H7 (cell line): Measurements from ENCODE around the gene TSPAN14. TPM values are rescaled to one million over a fixed set of nuclear protein-coding genes. Genes with fewer than 3 reads are reported as not detected.

Experiments used
- DNase-seq: peaks from one replicate; pipeline ENCODE4 v3.0.0; 2012
- H3K27me3 ChIP-seq: 2 replicates; pipeline ENCODE4 v1.6.0; 2011; ENCODE audit warnings: mild to moderate bottlenecking, low read length; ENCODE audit not compliant: control insufficient read depth, insufficient read depth
- H3K36me3 ChIP-seq: replicated peaks from 2 replicates; pipeline ENCODE4 v1.5.1; 2011; ENCODE audit warnings: low read length; ENCODE audit not compliant: control insufficient read depth, insufficient read depth
- H3K4me3 ChIP-seq: 2 replicates; pipeline ENCODE4 v1.5.1; 2011; ENCODE audit warnings: low read depth, mild to moderate bottlenecking, control low read depth, low read length, moderate library complexity; ENCODE audit not compliant: insufficient read depth
- total RNA-seq: library from RNA; depleted of rRNA; stranded (reverse); fragments of >200 nt; shearing (Covaris generic); gene quantifications from 2 replicates; pipeline ENCODE4 v1.2.3, GENCODE V29; 2014

Gene TSPAN14
- total RNA-seq, 1 experiment from 2014 or later, result 36.3 TPM

GRCh38 chr10:80503584-80504157 lies 49.6 kb downstream of the TSPAN14 start:
- Histone ChIP-seq H3K27me3 (no peaks in the 10 kb centered on the region), H3K4me3 (no peak overlapping the region), H3K36me3 (no peaks in the 10 kb centered on the region)
- DNase-seq, result no peak

- Histone ChIP-seq H3K4me3 (no peak overlapping the region), H3K36me3 (no peaks in the 10 kb centered on the region), H3K27me3 (no peaks in the 10 kb centered on the region)
- peak; percentile 85 for DNase-seq
These were observed 50.2 kb downstream of the TSPAN14 start for GRCh38 chr10:80504158-80504811.

- no peaks in the 10 kb centered on the region for H3K27me3 ChIP-seq
- no peak for DNase-seq
These were observed 50.9 kb downstream of the TSPAN14 start for GRCh38 chr10:80504897-80505465.

GRCh38 chr10:80506189-80506575 lies 52.1 kb downstream of the TSPAN14 start:
- Histone ChIP-seq H3K4me3 (no peak overlapping the region), H3K36me3 (no peaks in the 10 kb centered on the region; the same call in 1 of the 2 replicates), H3K27me3 (no peaks in the 10 kb centered on the region)
- no peak for DNase-seq

More at GRCh38 chr10:80504897-80505465, 50.9 kb downstream of the TSPAN14 start:
- Histone ChIP-seq H3K4me3 (no peak overlapping the region), H3K36me3 (no peaks in the 10 kb centered on the region; the same call in 1 of the 2 replicates)

DNA sequence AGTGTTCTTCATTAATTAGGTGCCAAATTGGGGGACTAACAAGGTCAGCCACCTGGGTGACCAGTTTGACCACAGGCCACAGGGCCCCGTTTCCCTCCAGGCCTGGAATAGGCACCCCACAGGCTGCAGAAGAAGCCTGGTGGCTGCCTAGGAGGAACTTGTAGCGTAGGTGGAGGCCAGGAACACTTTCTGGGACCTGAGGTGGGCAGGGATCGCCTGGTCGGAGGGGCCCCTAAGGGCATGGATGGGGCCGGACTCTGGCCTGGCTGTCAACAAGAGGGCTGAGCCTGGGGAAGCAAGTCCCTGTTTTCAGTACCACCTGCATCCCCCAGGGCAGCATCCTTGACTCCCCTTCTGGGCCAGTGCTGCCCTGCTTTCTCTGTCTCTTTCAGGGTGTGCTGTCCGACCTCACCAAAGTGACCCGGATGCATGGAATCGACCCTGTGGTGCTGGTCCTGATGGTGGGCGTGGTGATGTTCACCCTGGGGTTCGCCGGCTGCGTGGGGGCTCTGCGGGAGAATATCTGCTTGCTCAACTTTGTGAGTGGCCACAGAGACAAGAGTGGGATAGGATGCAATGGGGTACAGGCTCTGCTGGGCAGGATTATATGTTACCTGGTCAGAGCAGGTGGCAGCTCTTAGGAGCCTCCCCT lies 52.9 kb downstream of the TSPAN14 start:
- Histone ChIP-seq H3K36me3 (no peaks in the 10 kb centered on the region; the same call in 1 of the 2 replicates), H3K27me3 (no peaks in the 10 kb centered on the region), H3K4me3 (no peak overlapping the region)
- DNase-seq, result no peak

DNA sequence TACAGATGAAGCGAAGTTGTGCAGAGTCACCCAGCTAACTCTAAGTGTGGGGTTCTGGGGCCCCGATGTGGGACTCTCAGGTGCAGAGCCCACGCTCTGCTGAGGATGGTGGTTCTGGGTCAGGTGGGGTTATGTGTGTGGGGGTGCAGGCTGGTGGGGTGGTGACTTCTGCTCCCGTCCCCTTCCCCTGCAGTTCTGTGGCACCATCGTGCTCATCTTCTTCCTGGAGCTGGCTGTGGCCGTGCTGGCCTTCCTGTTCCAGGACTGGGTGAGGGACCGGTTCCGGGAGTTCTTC lies 54.9 kb downstream of the TSPAN14 start:
- no peak overlapping the region for H3K4me3 ChIP-seq
- no peak for DNase-seq
- peaks cover 3% of the 10 kb centered on the region for H3K36me3 ChIP-seq
- no peaks in the 10 kb centered on the region for H3K27me3 ChIP-seq

DNA sequence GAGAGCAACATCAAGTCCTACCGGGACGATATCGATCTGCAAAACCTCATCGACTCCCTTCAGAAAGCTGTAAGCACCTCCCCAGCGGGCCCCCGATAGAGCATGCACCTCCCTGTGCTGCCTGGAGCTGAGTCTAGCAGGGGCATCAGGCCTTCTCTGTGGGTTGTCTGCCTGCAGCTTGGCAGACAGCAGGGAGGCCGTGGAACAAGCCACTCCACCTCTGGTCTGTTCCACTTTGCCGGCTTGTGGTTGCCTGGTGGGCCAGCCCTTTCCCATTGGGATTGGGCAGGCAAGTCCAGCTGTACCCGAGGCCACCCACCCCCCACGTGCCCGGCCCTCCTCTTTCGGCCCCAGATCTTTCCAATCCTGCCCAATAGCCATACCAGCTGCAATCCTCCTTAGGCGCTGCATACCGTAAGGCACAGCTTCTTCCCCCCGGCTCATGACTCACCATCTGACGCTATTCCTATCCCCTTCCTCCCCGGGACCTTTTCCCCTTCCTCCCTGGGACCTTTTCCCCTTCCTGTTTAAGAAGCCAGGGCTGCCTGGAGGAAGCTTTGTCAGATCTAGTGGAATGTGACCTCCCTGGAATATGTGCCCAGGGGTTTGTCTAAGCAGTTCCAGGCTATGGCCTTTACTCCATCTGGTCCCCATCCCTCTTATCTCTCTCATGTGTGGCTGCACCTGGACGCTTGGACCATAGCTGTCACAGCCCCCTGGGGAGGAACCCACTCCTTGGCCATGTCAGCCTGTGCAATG lies 55.5 kb downstream of the TSPAN14 start:
- no peak overlapping the region for H3K4me3 ChIP-seq
- H3K27me3 ChIP-seq, result no peaks in the 10 kb centered on the region
- no peak for DNase-seq
- peaks cover 8% of the 10 kb centered on the region for H3K36me3 ChIP-seq

- no peak for DNase-seq
- no peak overlapping the region for H3K4me3 ChIP-seq
- no peaks in the 10 kb centered on the region for H3K27me3 ChIP-seq
- H3K36me3 ChIP-seq, result peaks cover 13% of the 10 kb centered on the region
These were observed 58.0 kb downstream of the TSPAN14 start for GRCh38 chr10:80512031-80512526.

DNA sequence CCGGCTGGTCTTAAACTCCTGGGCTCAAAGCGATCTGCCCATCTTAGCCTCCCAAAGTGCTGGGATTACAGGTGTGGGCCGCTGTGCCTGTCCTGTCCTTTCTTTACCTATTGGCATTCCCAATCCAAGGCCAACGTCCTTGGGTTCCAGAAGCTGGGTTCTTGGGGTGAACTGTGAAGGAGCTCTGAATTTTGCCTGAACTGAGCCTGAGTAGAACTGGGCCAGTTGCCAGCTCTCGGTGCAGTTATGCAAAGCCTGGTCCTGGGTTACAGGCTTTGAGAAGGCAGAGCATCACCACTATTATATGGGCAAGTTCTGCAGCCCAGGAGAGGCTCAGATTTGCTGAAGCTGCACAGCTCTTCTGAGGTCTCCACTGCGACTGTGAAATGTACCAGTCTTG lies 59.0 kb downstream of the TSPAN14 start:
- H3K27me3 ChIP-seq, result no peaks in the 10 kb centered on the region
- no peak for DNase-seq
- H3K36me3 ChIP-seq, result peaks cover 15% of the 10 kb centered on the region
- no peak overlapping the region for H3K4me3 ChIP-seq

- H3K27me3 ChIP-seq, result no peaks in the 10 kb centered on the region
- H3K36me3 ChIP-seq, result peaks cover 15% of the 10 kb centered on the region
- DNase-seq, result no peak
- H3K4me3 ChIP-seq, result no peak overlapping the region
These were observed 61.4 kb downstream of the TSPAN14 start for GRCh38 chr10:80515511-80515910.

DNA sequence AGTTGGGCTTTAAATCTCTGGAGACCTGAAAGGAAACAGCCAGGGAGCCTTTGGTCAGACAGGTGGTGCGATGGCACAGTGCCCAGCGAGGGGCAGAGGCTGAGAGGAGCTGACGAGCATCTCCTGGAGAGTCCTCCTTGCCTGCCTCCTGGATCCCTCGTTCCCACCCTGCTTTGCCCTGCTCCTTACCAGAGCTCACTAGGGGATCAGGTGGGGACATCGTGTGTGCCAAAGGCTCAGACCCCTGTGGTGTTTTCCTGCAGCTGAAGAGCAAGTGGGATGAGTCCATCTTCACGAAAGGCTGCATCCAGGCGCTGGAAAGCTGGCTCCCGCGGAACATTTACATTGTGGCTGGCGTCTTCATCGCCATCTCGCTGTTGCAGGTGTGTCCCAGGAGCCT lies 61.8 kb downstream of the TSPAN14 start:
- Histone ChIP-seq H3K4me3 (no peak overlapping the region), H3K27me3 (no peaks in the 10 kb centered on the region), H3K36me3 (peaks cover 15% of the 10 kb centered on the region)
- DNase-seq, result no peak

GRCh38 chr10:80516506-80517075 lies 62.5 kb downstream of the TSPAN14 start:
- no peaks in the 10 kb centered on the region for H3K27me3 ChIP-seq
- no peak overlapping the region for H3K4me3 ChIP-seq
- DNase-seq, result no peak
- H3K36me3 ChIP-seq, result peaks cover 15% of the 10 kb centered on the region

DNA sequence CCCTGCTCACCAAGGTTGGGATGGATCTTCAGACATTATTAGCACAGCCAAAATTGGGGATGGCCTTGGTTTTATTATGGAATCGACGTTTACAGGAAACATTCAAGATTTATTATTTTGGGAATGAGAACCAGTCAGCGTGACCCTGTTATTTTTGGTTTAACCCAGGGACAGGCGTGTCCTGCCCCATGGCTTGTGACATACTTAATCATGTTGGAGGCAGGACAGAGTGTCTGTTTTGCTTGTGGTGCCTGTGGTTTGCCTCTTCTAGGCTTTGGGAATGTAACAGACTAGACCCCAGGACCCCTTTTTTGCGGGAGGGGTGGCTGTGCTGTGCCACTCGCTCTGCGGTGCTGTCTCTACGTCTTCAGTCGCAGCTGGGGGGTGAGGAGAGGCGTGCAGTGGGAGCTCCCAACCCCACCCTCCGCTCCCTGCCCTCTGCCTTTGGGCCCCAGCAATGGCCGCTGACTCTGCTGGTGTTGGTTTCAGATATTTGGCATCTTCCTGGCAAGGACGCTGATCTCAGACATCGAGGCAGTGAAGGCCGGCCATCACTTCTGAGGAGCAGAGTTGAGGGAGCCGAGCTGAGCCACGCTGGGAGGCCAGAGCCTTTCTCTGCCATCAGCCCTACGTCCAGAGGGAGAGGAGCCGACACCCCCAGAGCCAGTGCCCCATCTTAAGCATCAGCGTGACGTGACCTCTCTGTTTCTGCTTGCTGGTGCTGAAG lies 63.5 kb downstream of the TSPAN14 start:
- no peak overlapping the region for H3K4me3 ChIP-seq
- peaks cover 12% of the 10 kb centered on the region for H3K36me3 ChIP-seq
- no peaks in the 10 kb centered on the region for H3K27me3 ChIP-seq
- no peak for DNase-seq
